PC-9 (cell line): Measurements from ENCODE around the gene GMPPB.
"Not testable (repeated sequence)": the region's sequence is repeated elsewhere in the genome, so short reads cannot be mapped to it uniquely, and the experiment has no call there.

Source experiments
- EZH2 ChIP-seq: fragments of 200-600 bp; sonication (generic); IDR thresholded peaks from 2 replicates; pipeline ENCODE4 v1.8.0; 2017; ENCODE audit warnings: antibody characterized with exemption, low read depth
- TF ChIP-seq, protein P1 (sequence below): fragments of 200-600 bp; sonication (generic); conservative IDR thresholded peaks from 2 replicates; pipeline ENCODE4 v1.6.1; 2017; ENCODE audit warnings: mixed run types, antibody characterized with exemption, mild to moderate bottlenecking, moderate library complexity

DNA sequence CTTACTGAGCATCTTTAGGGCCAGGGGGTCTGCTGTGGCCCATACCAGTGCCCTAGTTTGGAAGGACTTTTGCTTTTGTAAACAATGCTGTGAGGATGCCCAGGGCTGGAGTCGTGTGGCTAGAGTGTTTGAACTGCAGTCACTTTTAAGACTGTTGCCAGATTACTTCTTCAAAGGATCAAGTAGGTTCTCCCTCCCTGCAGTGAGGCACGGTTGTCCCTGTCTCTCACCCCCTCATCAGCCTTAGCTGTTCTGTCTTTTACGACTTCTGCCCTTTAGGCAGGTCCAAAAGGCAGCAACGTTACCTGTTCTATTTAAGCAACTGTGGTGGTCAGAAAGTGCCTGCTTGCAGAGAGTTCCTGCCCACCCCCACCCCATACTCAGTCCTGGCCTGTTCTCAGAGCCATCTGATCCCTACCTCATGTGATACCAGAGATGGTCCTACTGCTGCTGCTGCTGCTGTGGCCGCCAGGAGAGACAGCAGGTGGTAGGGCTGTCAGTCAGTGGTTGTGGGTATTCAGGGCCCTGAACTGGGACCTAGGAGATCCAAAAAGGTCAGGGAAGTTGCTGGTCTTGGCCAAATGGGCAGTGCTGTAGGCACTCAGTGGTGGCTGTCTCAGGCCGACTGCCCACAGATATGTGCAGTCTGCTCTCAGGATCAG is 29.2 kb downstream of the GMPPB start:
- TF ChIP-seq, protein P1, sequence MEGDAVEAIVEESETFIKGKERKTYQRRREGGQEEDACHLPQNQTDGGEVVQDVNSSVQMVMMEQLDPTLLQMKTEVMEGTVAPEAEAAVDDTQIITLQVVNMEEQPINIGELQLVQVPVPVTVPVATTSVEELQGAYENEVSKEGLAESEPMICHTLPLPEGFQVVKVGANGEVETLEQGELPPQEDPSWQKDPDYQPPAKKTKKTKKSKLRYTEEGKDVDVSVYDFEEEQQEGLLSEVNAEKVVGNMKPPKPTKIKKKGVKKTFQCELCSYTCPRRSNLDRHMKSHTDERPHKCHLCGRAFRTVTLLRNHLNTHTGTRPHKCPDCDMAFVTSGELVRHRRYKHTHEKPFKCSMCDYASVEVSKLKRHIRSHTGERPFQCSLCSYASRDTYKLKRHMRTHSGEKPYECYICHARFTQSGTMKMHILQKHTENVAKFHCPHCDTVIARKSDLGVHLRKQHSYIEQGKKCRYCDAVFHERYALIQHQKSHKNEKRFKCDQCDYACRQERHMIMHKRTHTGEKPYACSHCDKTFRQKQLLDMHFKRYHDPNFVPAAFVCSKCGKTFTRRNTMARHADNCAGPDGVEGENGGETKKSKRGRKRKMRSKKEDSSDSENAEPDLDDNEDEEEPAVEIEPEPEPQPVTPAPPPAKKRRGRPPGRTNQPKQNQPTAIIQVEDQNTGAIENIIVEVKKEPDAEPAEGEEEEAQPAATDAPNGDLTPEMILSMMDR, result not testable (repeated sequence)
- TF ChIP-seq EZH2, result not testable (repeated sequence)
